PC-3 (cell line): Measurements from ENCODE around the gene ABLIM1. TPM values are rescaled to one million over a fixed set of nuclear protein-coding genes. Genes with fewer than 3 reads are reported as not detected.

Experiments used
- ATAC-seq: fragments of 200-7000 bp; cut with Tn5 transposase; 2 replicates; pipeline ENCODE4 v1.9.1; 2020; ENCODE audit warnings: mild to moderate bottlenecking, moderate library complexity
- BruUV-seq: library from RNA; stranded (reverse); fragments of 400-500 nt; replicated peaks from 2 replicates; lab custom pipeline; 2021; lab: Mats Ljungman, UMichigan
- CTCF ChIA-PET: fragments of 300-600 bp; sonication (Branson Sonifier 250); formaldehyde crosslinking; loops from one replicate; lab custom pipeline; 2022; ENCODE audit warnings: antibody characterized with exemption; lab: Charles Lee
- POLR2A ChIA-PET: fragments of 300-600 bp; sonication (Branson Sonifier 250); formaldehyde crosslinking; loops from one replicate; lab custom pipeline; 2022; ENCODE audit warnings: antibody characterized with exemption; ENCODE audit not compliant: unreplicated experiment; lab: Charles Lee
- DNase-seq: peaks from one replicate; pipeline ENCODE4 v3.0.0-alpha.2; 2015
- H2AFZ ChIP-seq: fragments of 300-600 bp; sonication (generic); 2 replicates; pipeline ENCODE4 v1.6.0; 2016; ENCODE audit warnings: antibody characterized with exemption, low read length
- H3F3A ChIP-seq: fragments of 300-600 bp; sonication (generic); one replicate; pipeline ENCODE4 v1.6.0; 2017; ENCODE audit warnings: antibody characterized with exemption, low read length, control low read depth, mild to moderate bottlenecking; ENCODE audit not compliant: unreplicated experiment
- H3K27ac ChIP-seq: fragments of 300-600 bp; sonication (generic); 2 replicates; pipeline ENCODE4 v1.5.1; 2016; ENCODE audit warnings: mild to moderate bottlenecking, low read length
- H3K27me3 ChIP-seq: fragments of 300-600 bp; sonication (generic); 2 replicates; pipeline ENCODE4 v1.6.1; 2016; ENCODE audit warnings: low read length, mixed read lengths
- H3K36me3 ChIP-seq: fragments of 300-600 bp; sonication (generic); 2 replicates; pipeline ENCODE4 v1.6.1; 2016; ENCODE audit warnings: low read depth, mixed run types, low read length, mixed read lengths
- H3K4me1 ChIP-seq: fragments of 300-600 bp; sonication (generic); 2 replicates; pipeline ENCODE4 v1.5.1; 2016; ENCODE audit warnings: low read length; ENCODE audit not compliant: insufficient read depth
- H3K4me2 ChIP-seq: fragments of 300-600 bp; sonication (generic); 2 replicates; pipeline ENCODE4 v1.6.0; 2016; ENCODE audit warnings: low read length
- H3K4me3 ChIP-seq: fragments of 300-600 bp; sonication (generic); 2 replicates; pipeline ENCODE4 v1.5.1; 2016; ENCODE audit warnings: mild to moderate bottlenecking, low read length, mixed read lengths
- H3K79me2 ChIP-seq: fragments of 300-600 bp; sonication (generic); 2 replicates; pipeline ENCODE4 v1.6.1; 2017; ENCODE audit warnings: low read length, mixed read lengths
- H3K9ac ChIP-seq: fragments of 300-600 bp; sonication (generic); 2 replicates; pipeline ENCODE4 v1.6.0; 2016; ENCODE audit warnings: mild to moderate bottlenecking, low read length
- H3K9me2 ChIP-seq: fragments of 300-600 bp; sonication (generic); replicated peaks from 2 replicates; pipeline ENCODE4 v1.6.1; 2016; ENCODE audit warnings: mixed run types, low read length, mixed read lengths
- H3K9me3 ChIP-seq: fragments of 300-600 bp; sonication (generic); 2 replicates; pipeline ENCODE4 v1.6.1; 2016; ENCODE audit warnings: low read length, mixed read lengths
- H4K20me1 ChIP-seq: fragments of 300-600 bp; sonication (generic); 2 replicates; pipeline ENCODE4 v1.6.1; 2016; ENCODE audit warnings: low read length, mixed read lengths
- EZH2 ChIP-seq: fragments of 300-600 bp; sonication (generic); IDR thresholded peaks from one replicate; pipeline ENCODE4 v1.6.1; 2017; ENCODE audit warnings: antibody characterized with exemption, mild to moderate bottlenecking, low read length; ENCODE audit not compliant: unreplicated experiment
- EZH2phosphoT487 ChIP-seq: fragments of 300-600 bp; sonication (generic); IDR thresholded peaks from 2 replicates; pipeline ENCODE4 v1.6.1; 2018; ENCODE audit warnings: mild to moderate bottlenecking, antibody characterized with exemption, low read length, borderline replicate concordance
- intact Hi-C: fragments of 100-400 bp; cut with micrococcal nuclease; formaldehyde crosslinking; loops from 2 replicates; pipeline ENCODE4 v1.9.0; 2023
- total RNA-seq: library from RNA; depleted of rRNA; stranded (reverse); fragments of >200 nt; gene quantifications from 2 replicates; pipeline ENCODE4 v1.2.3, GENCODE V29; 2014
- TF ChIP-seq, protein P1 (sequence below): fragments of 300-600 bp; sonication (generic); conservative IDR thresholded peaks from 2 replicates; pipeline ENCODE4 v1.5.1; 2017; ENCODE audit warnings: antibody characterized with exemption, low read depth, mild to moderate bottlenecking, low read length

The ABLIM1 gene
- total RNA-seq, 1 experiment from 2014 or later: 12.3 TPM

DNA sequence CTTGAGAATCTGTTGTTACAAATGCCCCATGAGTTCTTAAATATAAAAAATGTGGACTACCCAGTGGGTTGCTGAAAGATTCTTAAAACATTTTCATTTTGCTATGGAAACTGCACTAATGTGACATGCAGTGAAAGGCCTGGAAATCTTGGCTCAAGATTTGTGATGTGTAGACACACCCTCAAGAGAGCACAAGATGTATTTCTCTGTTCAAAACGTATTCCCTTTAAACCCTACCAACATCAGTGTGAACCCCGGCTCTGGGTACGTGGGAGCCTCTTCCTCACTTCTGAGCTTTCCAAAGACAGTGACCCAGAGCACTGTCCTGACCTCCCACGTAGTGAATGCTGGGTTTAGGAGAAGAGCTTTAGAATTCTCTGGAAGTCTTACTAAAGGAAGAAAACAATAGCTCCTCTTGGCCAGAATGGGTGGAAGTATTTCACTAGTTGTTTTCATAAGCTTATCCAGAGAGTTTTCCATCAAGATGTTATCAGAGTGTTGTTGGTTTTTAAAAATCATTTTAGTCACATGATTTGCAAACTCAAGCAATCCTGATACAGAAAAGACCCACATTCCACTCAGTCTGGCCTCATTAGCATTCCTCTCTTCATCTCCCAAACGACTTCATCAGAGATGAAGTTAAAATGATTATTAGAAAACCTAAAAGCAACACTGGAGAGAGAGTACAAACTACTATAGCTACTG is 172.2 kb downstream of the ABLIM1 start:
- Histone ChIP-seq H3F3A (no peaks in the 10 kb centered on the region), H3K4me3 (no peak overlapping the region), H3K36me3 (no peaks in the 10 kb centered on the region), H3K9ac (no peak overlapping the region), H3K9me3 (no peaks in the 10 kb centered on the region), H3K79me2 (no peaks in the 10 kb centered on the region), H3K4me1 (peaks cover 6% of the 10 kb centered on the region; the same call in 1 of the 2 replicates), H3K9me2 (no peaks in the 10 kb centered on the region), H3K27me3 (no peaks in the 10 kb centered on the region), H3K4me2 (no peak overlapping the region), H2AFZ (no peak overlapping the region), H3K27ac (no peak overlapping the region), H4K20me1 (no peaks in the 10 kb centered on the region)
- DNase-seq (no peak), ATAC-seq (no peak)
- TF ChIP-seq, protein P1, sequence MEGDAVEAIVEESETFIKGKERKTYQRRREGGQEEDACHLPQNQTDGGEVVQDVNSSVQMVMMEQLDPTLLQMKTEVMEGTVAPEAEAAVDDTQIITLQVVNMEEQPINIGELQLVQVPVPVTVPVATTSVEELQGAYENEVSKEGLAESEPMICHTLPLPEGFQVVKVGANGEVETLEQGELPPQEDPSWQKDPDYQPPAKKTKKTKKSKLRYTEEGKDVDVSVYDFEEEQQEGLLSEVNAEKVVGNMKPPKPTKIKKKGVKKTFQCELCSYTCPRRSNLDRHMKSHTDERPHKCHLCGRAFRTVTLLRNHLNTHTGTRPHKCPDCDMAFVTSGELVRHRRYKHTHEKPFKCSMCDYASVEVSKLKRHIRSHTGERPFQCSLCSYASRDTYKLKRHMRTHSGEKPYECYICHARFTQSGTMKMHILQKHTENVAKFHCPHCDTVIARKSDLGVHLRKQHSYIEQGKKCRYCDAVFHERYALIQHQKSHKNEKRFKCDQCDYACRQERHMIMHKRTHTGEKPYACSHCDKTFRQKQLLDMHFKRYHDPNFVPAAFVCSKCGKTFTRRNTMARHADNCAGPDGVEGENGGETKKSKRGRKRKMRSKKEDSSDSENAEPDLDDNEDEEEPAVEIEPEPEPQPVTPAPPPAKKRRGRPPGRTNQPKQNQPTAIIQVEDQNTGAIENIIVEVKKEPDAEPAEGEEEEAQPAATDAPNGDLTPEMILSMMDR: no peak
- no peak for TF ChIP-seq EZH2
- no peak for TF ChIP-seq EZH2phosphoT487
- CTCF ChIA-PET: no interaction called here
- POLR2A ChIA-PET: no interaction called here
- intact Hi-C loops: no loop called here
- no TSS peak for BruUV-seq

DNA sequence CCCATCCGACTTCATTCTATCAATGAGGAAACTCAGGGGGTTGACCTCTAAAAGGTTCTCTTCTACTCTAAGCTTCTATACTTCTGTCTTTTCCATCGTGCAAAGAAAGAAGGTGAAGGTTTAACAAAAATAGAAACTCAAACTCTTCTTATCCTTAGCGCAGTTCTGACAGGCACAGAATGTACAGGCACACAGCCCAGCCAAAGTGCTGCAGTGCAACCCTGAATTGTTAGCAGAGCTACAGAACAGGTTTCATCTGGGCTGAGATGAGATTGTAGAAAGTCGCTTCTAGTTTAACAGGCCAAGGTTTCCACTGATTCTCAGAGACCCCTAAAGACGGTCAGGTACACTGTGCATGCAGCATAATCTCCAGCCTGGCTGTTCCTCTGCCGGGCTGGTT is 174.5 kb downstream of the ABLIM1 start:
- ATAC-seq: no peak
- no peak for DNase-seq

More for the DNA sequence above, 174.5 kb downstream of the ABLIM1 start:
- Histone ChIP-seq H3K36me3 (no peaks in the 10 kb centered on the region), H3K4me2 (no peak overlapping the region), H3K9me3 (no peaks in the 10 kb centered on the region), H3K27ac (no peak overlapping the region), H3K9ac (no peak overlapping the region), H3K79me2 (no peaks in the 10 kb centered on the region), H3K4me1 (peaks cover 6% of the 10 kb centered on the region; the same call in 1 of the 2 replicates), H4K20me1 (no peaks in the 10 kb centered on the region), H3K27me3 (no peaks in the 10 kb centered on the region), H2AFZ (no peak overlapping the region), H3F3A (no peaks in the 10 kb centered on the region), H3K4me3 (no peak overlapping the region), H3K9me2 (no peaks in the 10 kb centered on the region)
- POLR2A ChIA-PET: no interaction called here
- intact Hi-C loops: no loop called here
- CTCF ChIA-PET: no interaction called here
- TF ChIP-seq EZH2 (no peak), EZH2phosphoT487 (no peak)
- TF ChIP-seq, protein P1: no peak
- BruUV-seq: no TSS peak
